ENCODE measurements around the gene SLC8A1. TPM values are rescaled to one million over a fixed set of nuclear protein-coding genes. Genes with fewer than 3 reads are reported as not detected.

SLC8A1 gene
- total RNA-seq, 1 donor from 2014 or later: 0.13 TPM

GRCh38 chr2:40458271-40458794, 6.4 kb upstream of the SLC8A1 start:
- DNase-seq (ENCODE audit: low read depth in 2 of 2): no peak

DNA sequence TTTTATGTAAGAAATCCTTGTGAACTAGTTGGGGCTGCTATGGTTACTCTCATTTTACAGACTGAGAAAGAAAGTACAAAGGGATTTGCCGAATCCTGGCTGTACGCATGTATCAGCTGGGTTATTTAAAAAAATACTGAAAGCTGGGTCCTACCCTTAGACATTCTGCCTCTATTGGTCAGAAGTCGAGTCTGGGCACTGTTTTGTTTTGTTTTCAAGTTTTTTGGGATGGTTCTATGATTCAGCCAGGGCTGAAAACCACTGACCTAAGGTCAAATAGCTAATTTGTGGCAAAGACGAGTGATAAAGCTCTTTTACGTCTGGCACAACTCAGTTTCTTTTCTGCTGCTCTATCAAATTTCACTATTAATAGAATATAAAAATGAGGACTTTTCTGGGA, 5.9 kb upstream of the SLC8A1 start:
- no peak for DNase-seq (ENCODE audit: low read depth in 2 of 2)

- DNase-seq (ENCODE audit: low read depth in 2 of 2): no peak
Measured at GRCh38 chr2:40457366-40457765, 5.5 kb upstream of the SLC8A1 start.

DNA sequence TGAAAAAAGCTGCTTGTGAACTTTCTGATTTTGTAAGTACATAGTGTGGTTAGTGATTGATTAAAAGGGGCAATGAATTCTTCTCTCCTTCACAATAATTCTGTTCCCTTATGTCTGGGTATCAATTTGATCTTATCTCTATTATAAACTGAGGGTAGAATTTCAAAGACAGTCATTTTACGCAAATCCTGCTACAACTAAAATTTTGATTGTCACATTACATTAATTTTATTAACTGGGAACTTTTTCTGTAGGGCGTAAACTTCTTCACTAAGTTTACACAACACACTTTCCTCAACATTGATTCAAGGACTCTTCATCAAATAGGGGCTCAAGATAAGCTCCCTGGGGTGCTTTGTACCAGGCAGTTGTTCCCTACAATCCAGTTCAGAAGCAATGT, 5.0 kb upstream of the SLC8A1 start:
- no peak for DNase-seq (ENCODE audit: low read depth in 2 of 2)

DNA sequence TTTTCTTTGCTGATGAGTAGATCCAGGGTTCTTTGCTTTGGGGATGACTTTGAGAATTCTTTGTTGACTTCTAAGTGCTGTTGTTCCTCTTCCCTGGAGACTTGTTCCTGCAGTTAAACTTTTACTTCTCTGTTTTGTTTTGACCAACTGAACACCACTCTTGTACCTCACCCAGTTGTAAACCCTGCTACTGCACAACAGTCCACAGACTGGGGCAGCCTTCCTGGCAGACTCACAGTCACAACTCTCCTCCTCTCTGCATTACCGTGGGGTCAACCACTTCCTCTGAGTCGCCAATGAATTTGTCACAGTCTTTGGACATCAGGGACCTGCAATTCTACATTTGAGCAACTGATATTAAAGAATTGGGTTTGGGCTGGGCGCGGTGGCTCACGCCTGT, 3.8 kb upstream of the SLC8A1 start:
- no peak for DNase-seq (ENCODE audit: low read depth in 2 of 2)

- DNase-seq (ENCODE audit: low read depth in 2 of 2): no peak
Measured at GRCh38 chr2:40454321-40454720, 2.4 kb upstream of the SLC8A1 start.

DNA sequence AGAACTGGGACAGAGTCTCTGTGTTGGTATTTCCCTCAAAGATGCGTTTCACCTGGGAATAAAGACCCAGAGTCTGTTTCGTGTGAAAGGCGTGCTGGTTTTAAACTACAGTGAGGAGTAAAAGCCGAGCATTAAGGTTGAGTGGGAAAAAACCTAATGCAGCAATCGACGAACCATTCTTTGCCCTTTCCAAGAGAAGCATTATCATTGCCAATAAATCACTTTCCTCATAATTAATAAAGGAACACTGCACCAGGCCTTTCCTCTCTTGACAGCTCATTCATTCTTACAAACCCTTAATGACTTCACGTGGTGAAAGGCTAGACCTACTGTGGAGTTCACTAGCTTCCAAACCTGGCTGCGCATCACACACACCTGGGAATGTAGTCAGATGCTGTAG, 896 bp upstream of the SLC8A1 start:
- DNase-seq (ENCODE audit: low read depth in 2 of 2): no peak

DNA sequence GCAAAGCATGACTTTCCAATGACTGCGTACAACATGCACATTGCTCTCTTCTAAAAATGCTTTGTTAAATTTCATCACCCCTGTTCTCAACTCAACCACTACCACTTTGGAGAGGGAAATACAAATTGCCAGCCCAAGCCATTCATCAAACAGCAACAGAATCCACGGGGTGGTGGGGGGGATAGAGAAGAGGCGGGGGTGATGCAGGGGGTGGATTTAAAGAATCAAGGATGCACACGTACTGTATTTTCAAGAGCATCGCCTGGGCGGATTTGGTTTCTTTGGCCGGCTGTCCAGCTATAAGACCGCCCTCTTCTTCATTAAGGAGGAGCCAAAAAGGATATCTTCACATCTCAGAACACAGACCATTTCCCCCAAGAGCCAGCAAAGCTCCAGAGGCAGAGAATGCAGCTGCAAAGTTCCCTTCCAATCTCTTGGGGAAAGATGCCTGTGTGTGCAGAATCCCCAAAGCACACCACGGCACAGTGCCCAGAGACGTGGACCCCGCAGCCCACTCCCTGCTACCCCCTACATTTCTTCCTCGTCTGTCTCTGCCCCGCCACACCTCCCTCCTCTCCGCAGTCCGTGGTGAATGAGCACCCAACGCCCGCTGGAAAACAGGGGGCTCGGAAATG, 977 bp downstream of the SLC8A1 start:
- no peak for DNase-seq (ENCODE audit: low read depth in 2 of 2)

DNA sequence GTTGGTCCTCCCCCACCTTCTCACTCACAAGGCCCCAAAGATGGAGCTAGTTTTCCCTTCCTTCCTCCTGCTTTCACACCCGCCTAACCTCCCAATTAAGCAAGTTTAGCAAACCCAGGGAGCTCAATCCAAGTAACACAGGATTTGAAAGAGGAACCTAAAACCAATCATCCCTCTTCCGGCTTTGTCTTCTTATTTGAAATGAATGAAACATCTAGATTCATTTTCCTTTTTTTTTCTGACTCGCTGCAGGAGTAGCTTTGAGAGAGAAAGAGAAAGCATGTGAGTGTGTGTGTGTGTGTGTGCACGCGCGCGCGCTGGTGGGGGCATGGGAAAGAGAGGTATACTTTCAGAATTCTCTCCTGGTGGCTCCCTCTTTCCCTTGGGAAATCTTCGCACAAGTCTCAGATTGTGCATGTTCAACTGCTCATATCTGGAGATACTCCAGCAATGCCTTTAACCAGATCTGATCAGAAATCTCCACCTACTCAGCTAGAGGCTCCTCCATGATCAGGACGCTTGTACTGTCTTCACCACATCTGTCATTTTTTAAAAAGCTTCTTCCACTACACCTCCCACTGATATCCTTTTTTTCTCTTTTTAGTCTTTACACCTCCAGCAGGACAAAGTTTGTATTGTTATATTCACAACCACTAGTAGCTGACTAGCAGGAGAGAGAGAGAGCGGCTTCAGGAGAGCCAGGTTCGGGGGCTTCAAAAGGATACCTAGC, 1.7 kb downstream of the SLC8A1 start:
- no peak for DNase-seq (ENCODE audit: low read depth in 2 of 2)

GRCh38 chr2:40448476-40449079, 3.3 kb downstream of the SLC8A1 start:
- peak in 1 of 2 donors; percentile 43 for DNase-seq (ENCODE audit: low read depth in 2 of 2)

DNA sequence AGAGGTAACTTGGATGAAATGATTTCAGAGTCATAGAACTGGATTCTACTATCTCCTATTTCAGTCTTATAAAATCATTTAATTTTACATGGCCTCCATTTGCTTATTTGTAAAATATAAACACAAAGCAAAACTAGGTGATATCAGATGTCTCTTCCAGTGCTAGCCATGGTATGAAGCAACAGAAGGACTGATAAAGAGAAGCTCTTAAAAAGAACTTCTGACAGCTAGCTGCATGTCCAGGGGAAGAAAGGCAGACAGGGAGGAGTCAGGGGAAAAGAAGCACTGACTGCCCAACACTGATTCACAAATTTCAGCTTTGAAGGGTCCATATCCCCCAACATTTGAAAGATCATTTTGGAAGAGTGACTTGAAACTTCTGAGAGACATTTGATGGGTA, 6.4 kb downstream of the SLC8A1 start:
- DNase-seq (ENCODE audit: low read depth in 2 of 2): no peak

- DNase-seq (ENCODE audit: low read depth in 2 of 2): no peak
Measured at GRCh38 chr2:40440835-40441234, 11.1 kb downstream of the SLC8A1 start.

- no peak for DNase-seq (ENCODE audit: low read depth in 2 of 2)
Measured at GRCh38 chr2:40439473-40439872, 12.4 kb downstream of the SLC8A1 start.

GRCh38 chr2:40436093-40436475, 15.8 kb downstream of the SLC8A1 start:
- no peak for DNase-seq (ENCODE audit: low read depth in 2 of 2)

GRCh38 chr2:40435426-40436092, 16.3 kb downstream of the SLC8A1 start:
- no peak for DNase-seq (ENCODE audit: low read depth in 2 of 2)

- peak in 1 of 2 donors; percentile 84 for DNase-seq (ENCODE audit: low read depth in 2 of 2)
Measured at GRCh38 chr2:40434731-40435271, 17.1 kb downstream of the SLC8A1 start.

DNA sequence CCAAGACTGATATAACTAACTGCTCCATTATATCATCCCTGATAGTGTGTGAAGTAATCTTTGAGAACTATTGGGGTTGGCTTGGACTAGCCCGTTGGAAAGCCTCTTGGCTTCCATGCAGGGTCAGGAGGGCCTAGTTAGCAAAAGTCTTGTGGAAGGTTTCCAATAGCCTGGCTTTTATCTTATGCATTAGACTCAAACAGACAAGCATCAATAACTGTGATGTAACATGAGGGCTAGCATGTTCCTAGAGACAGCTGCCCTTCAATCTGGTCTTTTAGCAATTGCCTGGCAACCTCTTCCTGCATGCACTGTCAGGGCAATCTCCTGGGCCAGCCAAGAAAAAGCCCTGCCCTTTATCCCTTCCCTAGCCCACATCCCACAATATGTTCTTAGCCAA, 18.2 kb downstream of the SLC8A1 start:
- DNase-seq (ENCODE audit: low read depth in 2 of 2): no peak

GRCh38 chr2:40432921-40433483, 18.9 kb downstream of the SLC8A1 start:
- DNase-seq (ENCODE audit: low read depth in 2 of 2): no peak

DNA sequence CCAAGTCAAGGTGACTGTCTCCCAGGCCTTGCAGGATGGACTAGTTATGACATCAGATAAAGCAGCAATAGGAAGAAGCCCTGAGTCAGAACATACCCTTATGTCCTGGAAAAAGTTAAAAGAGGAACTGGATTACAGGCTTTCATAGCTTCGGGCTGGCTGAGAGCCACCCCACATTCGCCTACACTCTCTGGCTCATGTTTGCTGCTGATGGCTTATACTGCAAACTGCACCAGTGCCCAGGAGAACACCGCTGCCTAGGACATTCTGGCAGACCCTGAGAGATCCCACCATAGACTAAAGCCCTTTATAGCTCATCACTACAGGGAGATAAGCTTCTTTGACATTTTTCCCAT, 20.3 kb downstream of the SLC8A1 start:
- DNase-seq (ENCODE audit: low read depth in 2 of 2): peak in 1 of 2 donors; percentile 29

- no peak for DNase-seq (ENCODE audit: low read depth in 2 of 2)
Measured at GRCh38 chr2:40430776-40431599, 20.9 kb downstream of the SLC8A1 start.

DNA sequence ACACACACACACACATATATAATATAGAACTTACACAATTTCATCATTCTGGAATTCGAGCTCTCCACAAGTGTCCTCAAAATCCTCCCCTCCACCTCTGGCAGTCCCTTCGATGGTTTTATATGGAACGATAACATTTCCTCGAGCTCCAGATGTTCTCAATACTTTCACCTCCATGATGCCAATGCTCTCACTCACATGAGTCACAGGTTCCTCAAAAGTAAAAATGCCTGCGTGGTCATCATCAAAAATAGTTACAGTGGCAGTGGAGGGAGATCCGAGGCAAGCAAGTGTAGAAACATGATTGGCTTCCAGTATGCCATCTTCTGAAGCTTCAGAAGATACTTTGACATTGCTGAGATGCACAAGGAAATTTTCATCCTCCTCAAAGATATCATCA, 23.5 kb downstream of the SLC8A1 start:
- DNase-seq (ENCODE audit: low read depth in 2 of 2): no peak

Measured in dermis microvascular lymphatic vessel endothelial cell (primary cell).